GOT3 (cell line): Measurements from ENCODE around the gene AHNAK2.

Experiments used
- DNase-seq: peaks from one replicate; lab custom pipeline; 2025; ENCODE audit warnings: mixed read lengths; lab: John Stamatoyannopoulos, UW

Gene AHNAK2

DNA sequence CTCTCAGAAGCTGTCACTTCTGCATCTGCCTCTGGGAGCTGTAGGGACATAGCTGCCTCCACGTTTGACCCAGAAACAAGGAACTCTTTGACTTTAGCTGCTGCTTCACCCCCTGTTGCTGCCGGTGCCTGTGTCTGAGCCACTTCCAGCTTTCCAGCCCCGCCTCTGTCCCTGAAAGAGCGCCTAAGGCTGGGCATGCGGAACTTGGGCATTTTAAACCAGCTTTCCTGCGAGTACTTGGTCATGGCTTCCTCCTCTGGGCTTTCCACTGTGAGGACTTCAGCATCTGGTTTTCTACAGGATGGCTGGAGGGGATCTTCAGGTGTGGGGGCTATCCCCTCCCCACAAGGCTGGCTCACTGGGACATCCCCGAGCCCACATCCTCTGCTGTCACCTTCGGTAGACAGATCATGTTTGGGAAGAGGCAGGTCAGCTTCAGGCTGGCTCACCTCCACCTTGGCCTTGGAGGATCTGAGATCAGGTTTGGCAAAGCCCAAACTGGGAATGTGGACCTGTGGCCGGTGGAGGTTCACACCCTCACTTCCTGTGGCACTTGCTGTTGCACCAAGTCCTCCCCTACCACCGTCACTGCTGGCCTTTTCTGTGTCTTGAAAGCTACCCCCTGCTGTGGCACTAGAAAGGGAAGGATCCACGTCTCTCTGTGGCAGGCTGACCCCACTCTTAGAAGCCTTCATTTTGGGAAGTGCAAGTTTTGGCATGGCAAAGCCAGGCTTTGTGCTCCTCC is 38.3 kb downstream of the AHNAK2 start:
- DNase-seq = no peak

- DNase-seq = no peak
These were observed 39.2 kb downstream of the AHNAK2 start for GRCh38 chr14:104938960-104939359.

GRCh38 chr14:104938436-104938835 is 39.7 kb downstream of the AHNAK2 start:
- DNase-seq = no peak

DNA sequence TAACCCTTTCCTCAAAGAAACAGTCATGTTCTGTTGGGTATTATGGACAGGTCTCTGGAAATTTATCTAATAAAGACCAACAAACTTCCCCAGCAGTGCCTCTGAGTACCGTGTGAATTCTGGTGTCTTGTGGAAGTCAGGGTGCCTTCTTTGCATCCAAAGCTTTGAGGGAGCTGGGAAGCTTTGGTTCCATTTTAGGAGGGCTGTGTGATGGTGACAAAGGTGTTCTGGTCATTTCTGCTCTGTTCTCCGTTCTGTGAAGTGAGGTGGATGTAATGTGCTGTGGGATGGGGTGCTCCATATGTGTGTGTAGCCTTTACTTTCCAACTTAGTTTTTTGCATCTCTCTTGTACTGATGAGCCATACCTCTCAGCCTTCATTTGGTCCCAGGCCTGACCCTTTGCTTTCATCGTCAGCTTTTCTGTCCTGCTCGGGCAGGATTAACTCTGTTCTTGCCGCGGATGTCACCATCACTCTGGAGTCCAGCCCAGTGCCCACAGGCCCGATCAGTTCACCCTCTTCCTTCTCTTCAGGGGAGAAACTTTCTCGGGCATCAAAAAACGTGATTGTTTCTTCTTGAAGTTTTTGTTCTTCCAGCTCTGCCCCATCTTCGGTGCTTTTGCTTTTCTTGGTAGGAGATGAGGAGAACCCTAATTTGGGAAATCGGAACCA is 40.3 kb downstream of the AHNAK2 start:
- DNase-seq = no peak

DNA sequence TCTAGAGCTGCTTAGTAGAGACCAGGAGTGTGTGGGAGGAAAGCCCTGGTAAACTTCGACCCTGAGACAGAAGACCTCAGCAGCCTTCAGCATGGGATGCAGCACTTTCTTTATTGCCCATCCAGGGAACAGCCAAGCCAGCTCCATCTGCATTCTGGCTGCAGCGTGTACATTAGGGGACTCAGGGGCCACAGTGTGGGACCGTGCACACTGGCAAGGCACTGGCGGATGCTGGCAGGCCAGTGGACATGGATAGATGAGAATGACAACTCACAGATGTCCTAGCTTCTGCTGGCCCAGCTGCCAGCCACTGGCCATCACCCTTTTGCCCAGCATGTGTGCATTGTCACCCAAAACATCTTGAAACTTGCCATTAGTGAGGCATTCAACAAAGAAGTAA is 41.0 kb downstream of the AHNAK2 start:
- DNase-seq = no peak

- DNase-seq = no peak
These were observed 41.6 kb downstream of the AHNAK2 start for GRCh38 chr14:104936361-104937155.

GRCh38 chr14:104935955-104936354 is 42.2 kb downstream of the AHNAK2 start:
- no peak for DNase-seq

DNA sequence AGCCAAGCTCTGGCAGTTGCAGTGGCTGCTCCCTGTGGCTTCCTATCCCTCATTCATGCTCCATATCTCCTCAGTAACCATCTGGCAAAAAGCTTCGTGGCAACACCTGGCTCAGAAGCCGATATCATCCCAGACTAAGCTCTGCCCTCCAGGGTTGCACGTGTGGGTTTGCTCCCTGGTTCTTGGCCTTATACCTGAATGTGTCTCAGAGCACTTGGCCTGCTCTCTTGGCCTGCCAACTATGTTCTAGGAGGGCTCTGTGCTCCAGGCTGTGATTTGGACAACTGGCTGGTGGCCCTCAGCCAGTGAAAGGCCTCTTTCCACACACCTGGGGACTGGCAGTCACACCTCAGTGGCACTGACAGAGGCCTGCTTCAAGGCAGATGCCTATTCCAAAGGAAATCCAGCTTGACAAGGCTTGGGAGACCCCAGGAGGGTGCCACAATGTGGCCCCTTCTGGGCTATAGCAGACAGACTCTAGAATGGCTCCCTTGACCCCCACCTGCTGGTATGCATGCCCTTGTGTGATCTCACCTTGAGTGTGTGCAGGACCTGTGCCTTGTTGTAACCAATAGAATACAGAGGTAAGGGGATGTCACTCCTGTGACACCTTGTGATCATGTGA is 43.0 kb downstream of the AHNAK2 start:
- DNase-seq = no peak

GRCh38 chr14:104933746-104934733 is 44.1 kb downstream of the AHNAK2 start:
- no peak for DNase-seq

DNA sequence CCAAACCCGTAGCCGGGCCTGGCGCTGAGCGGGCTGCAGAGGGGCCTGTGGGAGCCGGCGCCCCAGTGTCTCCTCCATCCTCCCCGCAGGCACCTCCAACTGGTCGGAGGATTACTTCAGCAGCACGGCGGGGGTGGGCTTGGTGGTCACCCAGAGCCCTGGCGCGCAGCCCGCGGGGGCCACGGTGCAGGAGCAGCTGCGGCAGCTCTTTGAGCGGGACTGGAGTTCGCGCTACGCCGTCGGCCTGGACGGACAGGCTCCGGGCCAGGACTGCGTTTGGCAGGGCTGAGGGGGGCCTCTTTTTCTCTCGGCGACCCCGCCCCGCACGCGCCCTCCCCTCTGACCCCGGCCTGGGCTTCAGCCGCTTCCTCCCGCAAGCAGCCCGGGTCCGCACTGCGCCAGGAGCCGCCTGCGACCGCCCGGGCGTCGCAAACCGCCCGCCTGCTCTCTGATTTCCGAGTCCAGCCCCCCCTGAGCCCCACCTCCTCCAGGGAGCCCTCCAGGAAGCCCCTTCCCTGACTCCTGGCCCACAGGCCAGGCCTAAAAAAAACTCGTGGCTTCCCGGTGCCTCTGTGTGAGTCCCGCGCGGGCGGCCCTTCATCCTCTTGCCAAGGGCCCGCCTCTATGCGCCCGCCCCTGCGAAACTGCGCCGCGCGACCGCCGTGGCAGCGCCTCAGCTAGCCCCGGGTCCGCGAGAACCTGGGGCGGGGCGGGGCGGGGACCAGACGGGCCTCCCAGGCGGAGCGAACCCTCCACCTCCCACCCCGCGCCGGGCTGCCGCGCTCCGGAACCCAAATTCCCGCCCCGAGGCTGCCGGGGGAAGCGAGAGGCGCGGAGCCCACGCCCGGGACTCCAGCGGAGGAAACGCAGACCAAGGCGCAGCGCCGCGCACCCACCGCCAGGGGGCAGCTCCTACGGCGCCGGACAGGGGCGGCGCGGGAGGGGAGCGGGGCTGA is 45.2 kb downstream of the AHNAK2 start:
- peak; percentile 5 for DNase-seq

GRCh38 chr14:104931771-104932675 is 46.2 kb downstream of the AHNAK2 start:
- DNase-seq = no peak

DNA sequence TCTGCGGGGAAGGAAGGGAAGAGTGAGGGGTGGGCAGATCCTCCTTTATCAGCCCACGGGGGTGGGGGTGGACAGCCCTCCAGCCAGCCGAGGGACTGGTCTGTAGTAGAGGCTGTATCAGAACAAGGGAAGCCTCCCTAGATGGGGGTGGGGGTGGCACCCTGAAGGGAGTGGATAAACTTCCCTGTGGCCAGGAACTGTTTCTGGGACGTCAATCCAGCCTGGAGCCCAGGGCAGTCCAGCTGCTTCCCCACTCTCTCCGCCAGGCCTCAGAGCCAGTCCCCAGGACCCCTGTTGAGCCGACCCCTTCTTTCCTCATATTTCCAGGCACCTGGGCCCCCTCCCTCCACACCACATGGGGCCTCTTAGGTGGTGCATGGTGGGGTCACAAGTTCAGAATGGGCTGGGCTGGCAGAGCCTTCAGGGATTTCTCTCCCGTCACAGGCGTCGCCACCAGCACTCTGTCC is 46.8 kb downstream of the AHNAK2 start:
- no peak for DNase-seq

DNA sequence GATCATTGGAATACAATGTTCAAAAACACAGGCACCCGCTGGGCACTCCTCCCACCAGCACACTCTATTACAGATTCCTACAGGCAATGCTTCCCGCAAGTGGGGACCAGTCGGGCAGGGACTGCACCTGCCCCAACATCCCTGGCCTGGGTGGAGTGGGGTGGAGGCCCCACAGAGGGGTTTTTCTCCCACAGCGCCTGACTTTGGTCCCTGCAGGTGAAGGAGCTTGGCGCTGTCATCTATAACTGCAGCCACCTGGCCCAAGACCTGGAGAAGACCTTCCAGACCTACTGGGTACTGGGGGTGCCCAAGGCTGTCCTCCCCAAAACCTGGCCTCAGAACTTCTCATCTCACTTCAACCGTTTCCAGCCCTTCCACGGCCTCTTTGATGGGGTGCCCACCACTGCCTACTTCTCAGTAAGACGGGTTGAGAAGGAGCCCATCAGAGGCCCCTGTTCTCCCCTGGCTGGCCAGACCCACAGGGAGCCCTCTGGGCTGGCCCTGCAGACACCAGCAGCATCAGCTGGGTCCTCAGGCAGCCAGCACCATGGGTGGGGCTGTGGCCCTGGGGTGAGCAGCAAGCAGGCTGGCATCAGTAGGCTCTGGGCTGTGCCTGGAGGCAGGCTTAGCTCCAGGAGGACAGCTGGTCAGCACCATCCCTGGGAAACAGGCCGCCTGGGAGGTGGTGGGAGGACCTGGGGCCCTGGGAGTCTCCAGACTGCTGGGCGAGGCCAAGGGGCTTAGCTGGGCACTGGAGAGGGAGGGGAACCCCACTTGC is 47.5 kb downstream of the AHNAK2 start:
- no peak for DNase-seq

DNA sequence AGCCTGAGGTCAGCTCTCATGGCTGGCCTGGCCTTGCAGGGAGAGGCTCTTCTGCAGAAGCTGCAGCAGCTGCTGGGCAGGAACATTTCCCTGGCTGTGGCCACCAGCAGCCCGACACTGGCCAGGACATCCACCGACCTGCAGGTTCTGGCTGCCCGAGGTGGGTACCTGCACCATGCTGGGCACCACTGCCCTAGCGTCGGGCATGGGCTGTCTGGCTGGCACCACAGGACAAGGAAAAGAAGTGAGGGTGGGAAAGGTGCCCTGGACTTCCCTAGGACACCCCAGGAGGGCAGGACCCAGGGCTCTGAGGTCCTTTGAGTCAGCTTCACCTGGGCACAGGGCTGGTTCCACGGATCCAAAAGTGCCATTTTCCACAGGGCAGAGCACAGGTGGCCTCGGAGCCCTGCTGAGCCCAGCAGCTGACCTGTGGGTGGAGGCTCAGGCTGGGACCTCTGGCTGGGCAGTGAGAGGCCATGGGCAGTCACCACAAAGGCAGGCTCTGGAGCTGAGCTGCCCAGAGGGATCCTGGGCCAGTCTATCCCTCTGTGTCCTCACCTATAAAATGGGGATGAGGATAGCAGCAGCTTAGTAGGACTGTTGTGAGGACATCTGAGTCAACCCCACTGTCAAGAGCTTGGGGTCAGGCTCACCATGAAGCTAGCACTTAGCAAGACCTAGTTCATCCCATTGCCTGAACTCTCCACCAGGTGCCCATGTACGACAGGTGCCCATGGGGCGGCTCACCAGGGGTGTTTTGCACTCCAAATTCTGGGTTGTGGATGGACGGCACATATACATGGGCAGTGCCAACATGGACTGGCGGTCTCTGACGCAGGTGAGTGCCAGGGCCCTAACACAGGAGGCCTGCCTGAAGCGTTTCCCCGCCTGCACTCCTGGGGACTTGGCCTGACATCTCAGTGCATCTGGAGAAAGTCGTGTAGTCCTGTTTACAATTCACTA is 48.6 kb downstream of the AHNAK2 start:
- DNase-seq = no peak

DNA sequence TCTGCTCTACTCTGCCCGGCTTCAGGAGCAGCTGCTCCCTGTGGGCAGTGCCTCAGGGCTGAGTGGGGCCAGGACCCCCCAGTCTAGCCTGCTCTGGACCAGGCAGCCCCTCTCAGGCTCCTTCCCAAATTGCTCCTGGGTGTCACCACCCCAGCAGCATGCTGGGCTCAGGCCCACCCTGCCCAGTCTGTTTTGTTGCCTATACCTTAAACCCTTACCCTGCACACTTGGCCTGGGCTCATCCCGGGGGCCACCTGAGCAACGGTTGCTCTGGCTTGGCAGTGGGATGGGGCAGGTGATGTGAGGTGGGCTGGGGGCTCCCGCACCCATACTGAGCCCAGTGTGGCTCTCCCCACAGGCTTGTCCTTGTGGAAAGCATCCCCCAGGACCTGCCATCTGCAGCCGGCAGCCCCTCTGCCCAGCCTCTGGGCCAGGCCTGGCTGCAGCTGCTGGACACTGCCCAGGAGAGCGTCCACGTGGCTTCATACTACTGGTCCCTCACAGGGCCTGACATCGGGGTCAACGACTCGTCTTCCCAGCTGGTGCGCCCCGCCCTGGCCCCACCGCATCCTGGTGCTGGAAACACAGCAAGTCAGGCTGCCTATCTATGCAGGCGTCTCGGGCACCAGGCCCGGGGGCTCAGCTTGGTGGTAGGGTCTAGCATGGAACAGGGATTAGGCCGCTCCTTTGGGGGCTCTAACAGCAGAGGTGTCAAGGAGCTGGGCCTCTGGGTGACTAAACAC is 49.6 kb downstream of the AHNAK2 start:
- no peak for DNase-seq

- no peak for DNase-seq
These were observed 50.3 kb downstream of the AHNAK2 start for GRCh38 chr14:104927901-104928300.
